Thyroid gland (tissue), 4 donors: ENCODE data around the gene RANBP1.

Experiments
- CTCF ChIP-seq, 6 experiments: fragments of 200-600 bp in 3 of 6; fragments of 450-650 bp in 3 of 6; sonication (generic) in 3 of 6; IDR thresholded peaks; one replicate each; pipeline ENCODE4 v1.5.1; 2016 to 2019; ENCODE audit warnings: antibody characterized with exemption in 6 of 6, mild to moderate bottlenecking in 2 of 6, inconsistent platforms in 1 of 6, moderate library complexity in 1 of 6
- POLR2A ChIP-seq, 2 donors: fragments of 450-650 bp; IDR thresholded peaks; one replicate each; pipeline ENCODE4 v1.6.1; 2017; ENCODE audit warnings: antibody characterized with exemption in 2 of 2, mild to moderate bottlenecking in 2 of 2, moderate library complexity in 1 of 2

DNA sequence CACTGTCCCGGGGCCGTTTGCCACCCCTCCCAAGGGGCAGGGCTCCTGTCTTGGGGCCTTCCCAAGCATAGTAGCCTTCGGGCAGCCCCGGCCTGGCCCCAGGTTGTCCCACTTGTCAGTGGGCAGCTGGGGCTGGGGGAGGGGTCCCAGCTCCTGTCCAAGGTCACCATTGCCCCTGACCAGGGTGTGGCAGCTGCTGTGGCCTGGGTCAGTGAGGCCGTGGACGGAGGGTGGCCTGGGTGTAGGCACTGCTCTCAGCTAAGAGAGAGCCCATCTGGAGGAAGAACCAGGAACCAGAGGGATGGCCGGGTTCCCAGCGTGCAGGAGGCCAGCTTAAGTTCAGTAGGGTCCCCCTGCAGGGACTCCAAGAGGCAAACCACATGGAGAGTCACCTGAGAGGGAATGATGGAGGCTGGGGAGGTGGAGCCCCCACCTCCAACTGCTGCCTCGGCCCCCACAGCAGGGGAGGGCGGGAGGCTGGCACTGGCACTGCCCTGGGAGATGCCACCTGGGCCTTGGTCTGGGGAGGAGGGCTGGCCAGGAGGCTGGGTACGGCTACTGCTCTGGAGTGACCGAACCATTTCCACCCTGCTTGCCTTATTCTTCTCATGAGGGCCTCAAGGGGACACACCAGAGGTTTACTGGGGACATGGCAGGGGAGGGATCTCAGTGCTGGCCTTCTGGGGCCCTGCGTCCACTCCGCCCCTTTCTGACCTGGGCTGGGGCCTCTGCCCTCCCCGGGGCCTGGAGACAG lies 41.7 kb downstream of the RANBP1 start:
- no peak for TF ChIP-seq CTCF (IDR thresholded peaks at IDR 0.05)
- TF ChIP-seq POLR2A (IDR thresholded peaks at IDR 0.05), result no peak
